ENCODE results near the gene HRH2. TPM values are rescaled to one million over a fixed set of nuclear protein-coding genes. Genes with fewer than 3 reads are reported as not detected.

Gene HRH2
- total RNA-seq, 1 experiment from 2014 or later: 3.3 TPM

DNA sequence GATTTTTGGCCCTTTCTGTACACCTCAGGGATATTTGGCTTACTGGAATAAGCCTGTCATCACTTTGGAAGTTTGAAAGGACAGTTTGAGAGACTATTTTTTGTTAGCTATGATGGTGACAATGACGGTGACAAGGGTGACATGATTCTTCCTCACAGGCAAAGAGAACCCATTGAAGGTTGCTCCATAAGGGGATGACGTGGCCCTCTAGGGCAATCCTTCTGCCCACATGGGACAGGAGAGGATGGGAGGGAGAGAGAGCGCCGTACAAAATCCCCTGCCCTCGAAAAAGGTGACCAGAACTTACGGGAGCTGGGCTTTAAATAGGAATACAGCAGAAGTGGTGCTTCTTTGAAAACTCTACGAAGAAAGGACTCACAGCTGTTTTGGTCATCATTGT, 22.6 kb downstream of the HRH2 start:
- TF ChIP-seq CTCF (conservative IDR thresholded peaks at IDR 0.05): no peak
- no peak overlapping the region for H3K4me3 Mint-ChIP-seq
- no peak overlapping the region for H2AFZ ChIP-seq (ENCODE audit: low read length)
- H3K27ac ChIP-seq (ENCODE audit: insufficient read length, low read depth, low read length): no peak overlapping the region
- H4K20me1 ChIP-seq (ENCODE audit: control insufficient read depth, insufficient read depth, insufficient read length): no peaks in the 10 kb centered on the region
- H3K9me3 ChIP-seq (ENCODE audit: control insufficient read depth, low read depth, low read length): no peaks in the 10 kb centered on the region
- peaks cover 5% of the 10 kb centered on the region; the same call in 1 of the 2 replicates for H3K4me1 ChIP-seq (ENCODE audit: insufficient read depth, low read length)
- H3K9me3 Mint-ChIP-seq: no peaks in the 10 kb centered on the region
- H4K5ac ChIP-seq (ENCODE audit: insufficient read length, low read depth, low read length): no peak overlapping the region
- H2AK5ac ChIP-seq (ENCODE audit: insufficient read length, low read length): no peak overlapping the region
- H2BK5ac ChIP-seq (ENCODE audit: insufficient read length, low read length): no peak overlapping the region
- H2BK120ac ChIP-seq (ENCODE audit: low read depth, low read length, poor library complexity, severe bottlenecking): no peak overlapping the region
- no peak overlapping the region for H2BK15ac ChIP-seq (ENCODE audit: low read depth, low read length)
- WGBS (ENCODE audit: extremely low coverage, insufficient read length, low lambda C conversion rate): no CpG with 5 or more reads among the region's 7 CpGs
- no peak overlapping the region for H3K9ac ChIP-seq (ENCODE audit: extremely low read depth, insufficient read length, low read length)
- no peak overlapping the region for H3K14ac ChIP-seq (ENCODE audit: insufficient read depth, low read length)
- H3K79me1 ChIP-seq (ENCODE audit: insufficient read depth, low read depth, low read length, poor library complexity, severe bottlenecking): no peaks in the 10 kb centered on the region
- peaks cover 4 to 26% of the 10 kb centered on the region in 2 experiments; a peak in 3 of 4 replicates for H3K4me1 Mint-ChIP-seq
- no peaks in the 10 kb centered on the region for H3K27me3 ChIP-seq (ENCODE audit: insufficient read depth, low read length)
- no peak overlapping the region for H4K91ac ChIP-seq (ENCODE audit: insufficient read length, low read depth, low read length)
- H3K4me2 ChIP-seq (ENCODE audit: insufficient read depth, insufficient read length, low read length): no peak overlapping the region
- DNase-seq: no peak
- H3K27ac Mint-ChIP-seq: no peak overlapping the region
- no peak overlapping the region for H2BK12ac ChIP-seq (ENCODE audit: insufficient read length, low read depth, low read length)
- H3K36me3 Mint-ChIP-seq (ENCODE audit: insufficient read depth in 1 of 3, low read depth in 3 of 3): peaks cover 14 to 15% (median 14%) of the 10 kb centered on the region in 3 experiments; a peak in 6 of 7 replicates
- H3K4ac ChIP-seq (ENCODE audit: low read depth, low read length): no peak overlapping the region
- H3K56ac ChIP-seq (ENCODE audit: insufficient read length, low read depth, low read length): no peak overlapping the region
- no peaks in the 10 kb centered on the region for H3K23me2 ChIP-seq (ENCODE audit: insufficient read length, low read depth, low read length, poor library complexity, severe bottlenecking)
- H3K23ac ChIP-seq (ENCODE audit: insufficient read length, low read depth, low read length): no peak overlapping the region
- H3K27me3 Mint-ChIP-seq (ENCODE audit: low read depth): peaks cover 2% of the 10 kb centered on the region
- H2BK20ac ChIP-seq (ENCODE audit: low read depth, low read length, poor library complexity, severe bottlenecking): no peak overlapping the region
- no peaks in the 10 kb centered on the region for H3K79me2 ChIP-seq (ENCODE audit: insufficient read depth, low read length)
- no peak overlapping the region for H4K8ac ChIP-seq (replicated peaks; ENCODE audit: insufficient read length, low read depth, low read length)
- no peak overlapping the region for H3K18ac ChIP-seq (ENCODE audit: insufficient read length, low read depth, low read length)
- no peak overlapping the region for H3T11ph ChIP-seq (ENCODE audit: low read length)
